Lower leg skin (tissue), 3 donors: Measurements from ENCODE around the gene CHIT1.

Experiments
- CTCF ChIP-seq, 3 donors: fragments of 450-650 bp; IDR thresholded peaks; one replicate each; pipeline ENCODE4 v1.5.1; 2016; ENCODE audit warnings: antibody characterized with exemption in 3 of 3, mild to moderate bottlenecking in 3 of 3, moderate library complexity in 2 of 3
- POLR2A ChIP-seq, 2 donors: fragments of 450-650 bp; IDR thresholded peaks; one replicate each; pipeline ENCODE4 v1.6.1; 2016 to 2017; ENCODE audit warnings: antibody characterized with exemption in 2 of 2, mild to moderate bottlenecking in 1 of 2, moderate library complexity in 1 of 2

- TF ChIP-seq POLR2A (IDR thresholded peaks at IDR 0.05) (no peak), CTCF (IDR thresholded peaks at IDR 0.05) (no peak)
Observed at GRCh38 chr1:203201516-203202205, 27.8 kb downstream of the CHIT1 start.
